Bronchial epithelial cell (primary cell): ENCODE measurements around the gene TRAPPC5. TPM values are rescaled to one million over a fixed set of nuclear protein-coding genes. Genes with fewer than 3 reads are reported as not detected.

Source experiments
- DNase-seq: peaks from one replicate; pipeline ENCODE4 v3.0.0-alpha.2; 2010; ENCODE audit warnings: low read depth
- FAIRE-seq: peaks from 2 replicates; lab custom pipeline; 2011; peaks lifted over from hg19 to GRCh38; lab: Jason Lieb, UNC
- H3K27me3 ChIP-seq: 2 replicates; pipeline ENCODE4 v1.5.1; 2011; ENCODE audit warnings: low read length; ENCODE audit not compliant: control insufficient read depth, insufficient read depth
- H3K36me3 ChIP-seq: 2 replicates; pipeline ENCODE4 v1.5.1; 2011; ENCODE audit warnings: low read length; ENCODE audit not compliant: control insufficient read depth, insufficient read depth
- H3K4me3 ChIP-seq: 2 replicates; pipeline ENCODE4 v1.5.1; 2011; ENCODE audit warnings: mild to moderate bottlenecking, low read depth, low read length, control low read depth
- total RNA-seq: library from RNA; depleted of rRNA; stranded (reverse); fragments of >200 nt; gene quantifications from 2 replicates; pipeline ENCODE4 v1.2.1, GENCODE V29; 2014
- TF ChIP-seq, protein P1 (sequence below): IDR thresholded peaks from 2 replicates; pipeline ENCODE4 v1.5.1; 2011; ENCODE audit warnings: mild to moderate bottlenecking, moderate library complexity, low read length, control low read depth, inconsistent platforms; ENCODE audit not compliant: insufficient read depth, severe bottlenecking

Gene TRAPPC5
- total RNA-seq, 1 donor from 2014 or later, result 29.2 TPM

DNA sequence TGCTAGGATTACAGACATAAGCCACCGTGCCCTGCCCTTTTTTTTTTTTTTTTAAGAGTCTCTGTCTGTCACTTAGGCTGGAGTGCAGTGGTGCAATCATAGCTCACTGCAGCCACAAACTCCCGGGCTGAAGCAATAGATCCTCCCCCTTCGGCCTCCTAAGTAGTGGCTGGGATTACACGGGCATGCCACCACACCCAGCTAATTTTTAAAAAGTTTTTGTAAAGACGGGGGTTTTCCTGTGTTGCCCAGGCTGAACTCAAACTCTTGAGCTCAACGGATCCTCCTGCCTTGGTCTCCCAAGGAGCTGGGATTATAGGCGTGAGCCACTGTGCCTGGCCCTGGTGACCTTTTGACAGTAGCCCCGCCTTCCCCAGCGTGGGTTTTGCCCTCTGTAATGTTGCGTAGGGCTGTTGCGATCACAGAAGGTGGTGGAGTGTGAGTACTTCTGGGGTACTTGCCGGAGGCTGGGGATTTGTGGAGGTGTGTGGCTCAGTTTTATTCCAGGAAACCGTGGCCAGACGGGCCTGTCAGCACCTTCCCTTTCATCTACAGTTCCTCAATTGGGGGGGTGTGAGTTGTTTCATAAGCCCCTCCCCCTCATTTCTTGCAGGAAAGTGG, 23.4 kb upstream of the TRAPPC5 start:
- peaks cover 2% of the 10 kb centered on the region for H3K27me3 ChIP-seq
- no peaks in the 10 kb centered on the region for H3K36me3 ChIP-seq
- DNase-seq (no peak), FAIRE-seq (no peak)
- TF ChIP-seq, protein P1, sequence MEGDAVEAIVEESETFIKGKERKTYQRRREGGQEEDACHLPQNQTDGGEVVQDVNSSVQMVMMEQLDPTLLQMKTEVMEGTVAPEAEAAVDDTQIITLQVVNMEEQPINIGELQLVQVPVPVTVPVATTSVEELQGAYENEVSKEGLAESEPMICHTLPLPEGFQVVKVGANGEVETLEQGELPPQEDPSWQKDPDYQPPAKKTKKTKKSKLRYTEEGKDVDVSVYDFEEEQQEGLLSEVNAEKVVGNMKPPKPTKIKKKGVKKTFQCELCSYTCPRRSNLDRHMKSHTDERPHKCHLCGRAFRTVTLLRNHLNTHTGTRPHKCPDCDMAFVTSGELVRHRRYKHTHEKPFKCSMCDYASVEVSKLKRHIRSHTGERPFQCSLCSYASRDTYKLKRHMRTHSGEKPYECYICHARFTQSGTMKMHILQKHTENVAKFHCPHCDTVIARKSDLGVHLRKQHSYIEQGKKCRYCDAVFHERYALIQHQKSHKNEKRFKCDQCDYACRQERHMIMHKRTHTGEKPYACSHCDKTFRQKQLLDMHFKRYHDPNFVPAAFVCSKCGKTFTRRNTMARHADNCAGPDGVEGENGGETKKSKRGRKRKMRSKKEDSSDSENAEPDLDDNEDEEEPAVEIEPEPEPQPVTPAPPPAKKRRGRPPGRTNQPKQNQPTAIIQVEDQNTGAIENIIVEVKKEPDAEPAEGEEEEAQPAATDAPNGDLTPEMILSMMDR, result no peak
- H3K4me3 ChIP-seq, result no peak overlapping the region

DNA sequence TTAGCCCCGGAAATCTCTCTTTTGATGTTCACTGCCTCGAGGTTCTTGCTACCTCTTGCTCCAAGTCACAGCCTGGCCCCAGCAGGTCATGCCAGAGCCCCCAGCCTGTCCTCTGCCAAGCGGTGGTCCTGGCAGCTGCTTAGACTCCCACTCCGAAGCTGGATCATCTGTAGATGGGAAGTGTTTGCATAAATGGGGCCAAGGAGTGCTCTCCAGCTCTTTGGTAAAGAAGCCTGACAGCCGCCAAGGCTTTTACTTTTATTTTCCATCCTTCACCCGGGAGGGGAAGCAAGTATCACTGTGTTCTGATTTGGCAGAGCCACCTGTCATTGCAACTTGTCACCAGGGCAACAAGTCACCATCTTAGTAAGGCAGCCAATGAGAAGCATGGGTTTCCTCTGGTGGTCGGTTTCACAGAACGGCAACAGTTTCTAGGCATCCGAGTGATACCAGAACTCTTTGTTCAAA, 22.4 kb upstream of the TRAPPC5 start:
- Histone ChIP-seq H3K27me3 (peaks cover 2% of the 10 kb centered on the region), H3K4me3 (no peak overlapping the region), H3K36me3 (no peaks in the 10 kb centered on the region)
- TF ChIP-seq, protein P1, result no peak
- no peak for DNase-seq
- no peak for FAIRE-seq

DNA sequence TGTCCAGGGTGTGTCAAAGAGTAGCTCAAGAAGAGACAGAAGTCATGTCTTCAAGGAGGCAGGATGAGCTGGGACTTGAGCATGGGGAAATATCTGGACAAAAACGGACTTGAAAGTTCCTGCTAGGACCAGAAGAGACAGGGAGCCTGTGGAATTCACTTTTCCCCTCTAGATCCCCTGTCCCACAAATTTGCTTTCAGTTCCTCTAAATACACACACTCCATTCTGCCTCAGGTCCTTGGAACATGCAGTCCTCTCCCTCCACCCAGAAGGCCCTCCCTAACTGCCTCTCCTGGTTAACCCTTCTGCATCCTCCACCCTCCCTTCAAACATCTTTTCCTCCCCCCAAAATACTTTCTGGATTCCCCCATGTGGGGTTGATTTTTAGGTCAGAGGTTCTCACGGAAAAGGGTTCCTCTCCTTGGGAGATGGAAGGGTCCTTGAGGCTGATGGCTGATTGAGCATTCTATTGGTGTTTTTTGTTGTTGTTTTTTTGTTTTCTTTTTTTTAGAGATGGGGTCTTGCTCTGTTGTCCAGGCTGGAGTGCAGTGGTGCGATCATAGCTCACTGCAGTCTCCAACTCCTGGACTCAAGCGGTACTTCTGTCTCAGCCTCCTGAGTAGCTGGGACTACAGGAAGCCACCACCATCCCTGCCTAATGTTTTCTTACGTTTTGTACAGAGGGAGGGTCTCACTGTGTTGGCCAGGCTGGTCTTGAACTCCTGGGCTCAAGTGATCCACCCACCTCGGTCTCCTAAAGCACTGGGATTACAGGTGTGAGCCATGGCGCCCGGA, 18.7 kb upstream of the TRAPPC5 start:
- TF ChIP-seq, protein P1, result no peak
- Histone ChIP-seq H3K4me3 (no peak overlapping the region), H3K27me3 (no peaks in the 10 kb centered on the region), H3K36me3 (no peaks in the 10 kb centered on the region)
- no peak for DNase-seq
- no peak for FAIRE-seq

DNA sequence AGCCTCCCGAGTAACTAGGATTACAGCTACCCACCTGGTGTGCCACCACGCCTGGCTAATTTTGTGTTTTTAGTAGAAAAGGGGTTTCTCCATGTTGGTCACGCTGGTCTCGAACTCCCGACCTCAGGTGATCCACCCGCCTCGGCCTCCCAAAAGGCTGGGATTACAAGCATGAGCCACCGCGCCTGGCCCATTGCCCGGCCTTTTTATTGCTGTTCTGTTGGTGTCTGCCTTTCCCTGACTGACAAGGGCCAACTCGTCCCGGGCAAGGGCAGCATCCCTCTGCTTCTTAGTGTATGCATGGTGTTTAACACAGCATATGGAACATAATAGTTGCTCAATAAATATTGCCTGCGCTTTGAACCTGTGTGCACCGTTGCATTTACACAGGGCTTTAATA, 18.0 kb upstream of the TRAPPC5 start:
- DNase-seq (no peak), FAIRE-seq (no peak)
- H3K27me3 ChIP-seq, result no peaks in the 10 kb centered on the region
- no peaks in the 10 kb centered on the region for H3K36me3 ChIP-seq
- H3K4me3 ChIP-seq, result no peak overlapping the region
- TF ChIP-seq, protein P1, result no peak

DNA sequence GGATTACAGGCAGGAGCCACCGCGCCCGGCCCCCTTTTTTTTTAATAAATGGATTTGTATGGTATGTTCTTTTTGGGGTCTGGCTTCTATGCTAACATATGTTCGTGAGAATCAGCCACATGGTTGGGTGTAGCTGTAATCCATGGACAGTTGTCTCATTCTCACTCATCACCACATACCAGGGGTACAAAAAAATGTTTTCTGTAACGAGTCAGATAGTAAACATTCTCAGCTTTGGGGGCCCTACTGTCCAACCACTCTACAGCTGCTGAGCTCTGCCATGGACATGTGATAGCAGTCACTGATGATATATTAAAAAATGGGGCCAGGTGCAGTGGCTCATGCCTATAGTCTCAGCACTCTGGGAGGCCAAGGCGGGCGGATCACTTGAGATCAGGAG, 16.9 kb upstream of the TRAPPC5 start:
- DNase-seq, result no peak
- no peaks in the 10 kb centered on the region for H3K27me3 ChIP-seq
- no peaks in the 10 kb centered on the region for H3K36me3 ChIP-seq
- TF ChIP-seq, protein P1, result no peak
- H3K4me3 ChIP-seq, result no peak overlapping the region
- FAIRE-seq, result no peak
